ENCODE data around the gene ITGA2B. TPM values are rescaled to one million over a fixed set of nuclear protein-coding genes. Genes with fewer than 3 reads are reported as not detected.

ITGA2B gene
- total and polyA plus RNA-seq, 2 of the 8 experiments (the other 6 are each of a cell fraction or from before 2014, with no cell fraction given) = 6.9 to 12.3 TPM

DNA sequence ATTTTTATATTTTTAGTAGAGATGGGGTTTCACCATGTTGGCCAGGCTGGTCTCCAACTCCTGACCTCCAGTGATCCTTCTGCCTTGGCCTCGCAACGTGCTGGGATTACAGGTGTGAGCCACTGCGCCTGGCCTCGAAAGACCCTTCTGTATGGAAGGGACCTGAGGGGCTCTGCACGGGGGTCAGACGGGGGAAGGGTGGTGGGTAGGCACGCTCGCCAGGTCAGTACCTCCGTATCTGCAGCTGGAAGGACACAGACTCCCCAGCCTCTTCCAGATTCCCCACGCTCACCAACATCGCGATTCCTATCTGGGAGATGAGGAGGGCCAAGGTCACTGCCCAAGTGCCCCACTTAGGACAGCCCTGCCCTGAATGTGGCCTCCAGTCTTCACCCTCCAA is 12.7 kb downstream of the ITGA2B start:
- 97% methylated on average over 12 of the region's 12 CpGs; no CpG with 5 or more reads in 1 of the 2 experiments for WGBS, 2 experiments (ENCODE audit: extremely low coverage in 1 of 2, insufficient coverage in 1 of 2, insufficient read length in 1 of 2, insufficient replicate concordance in 2 of 2, low coverage in 1 of 2, low lambda C conversion rate in 2 of 2, missing lambda C conversion rate in 1 of 2)
- Histone ChIP-seq H2BK20ac (ENCODE audit: low read length) (no peak overlapping the region), H2AFZ (ENCODE audit: low read length) (no peak overlapping the region), H3K79me1 (ENCODE audit: low read depth, low read length) (no peaks in the 10 kb centered on the region), H4K20me1 (replicated peaks in 1 of 2; ENCODE audit: control insufficient read depth in 1 of 2, insufficient read depth in 2 of 2, low read length in 2 of 2) (peaks cover 0 to 2% of the 10 kb centered on the region in 2 experiments), H3K4ac (replicated peaks; ENCODE audit: insufficient read length, low read depth, low read length) (no peak overlapping the region), H3K14ac (ENCODE audit: insufficient read length) (no peak overlapping the region), H3K23me2 (ENCODE audit: low read depth, low read length) (peaks cover 5% of the 10 kb centered on the region; the same call in 1 of the 2 replicates), H3K9me3 (ENCODE audit: insufficient read depth in 2 of 2, low read depth in 1 of 2, low read length in 1 of 2) (no peaks in the 10 kb centered on the region), H3K18ac (ENCODE audit: extremely low read depth, low read length) (no peak overlapping the region), H2BK120ac (replicated peaks; ENCODE audit: low read depth, low read length) (no peak overlapping the region), H3K36me3 (ENCODE audit: control insufficient read depth in 2 of 4, insufficient read depth in 4 of 4, low read length in 3 of 4) (no peaks in the 10 kb centered on the region), H4K91ac (replicated peaks; ENCODE audit: insufficient read length, low read length) (no peak overlapping the region), H3K4me2 (ENCODE audit: insufficient read depth in 1 of 2, low read depth in 2 of 2, low read length in 2 of 2) (no peak overlapping the region; a peak in 1 of 4 replicates), H4K8ac (ENCODE audit: extremely low read depth, insufficient read depth, low read length) (no peak overlapping the region), H3K27me3 (replicated peaks in 1 of 4; ENCODE audit: control insufficient read depth in 3 of 4, extremely low read depth in 1 of 4, insufficient read depth in 3 of 4, low read length in 3 of 4) (no peaks in the 10 kb centered on the region; a peak in 1 of 7 replicates), H3K79me2 (ENCODE audit: control insufficient read depth in 1 of 2, insufficient read depth in 2 of 2, low read length in 2 of 2) (no peaks in the 10 kb centered on the region), H4K5ac (ENCODE audit: insufficient read length, low read depth, low read length) (no peak overlapping the region), H2BK15ac (ENCODE audit: low read length) (no peak overlapping the region), H2BK5ac (ENCODE audit: low read depth, low read length) (no peak overlapping the region), H3K9ac (replicated peaks in 1 of 4; ENCODE audit: extremely low read depth in 1 of 4, low read depth in 3 of 4, low read length in 3 of 4) (no peak overlapping the region), H3K4me1 (replicated peaks in 1 of 4; ENCODE audit: control insufficient read depth in 3 of 4, insufficient read depth in 4 of 4, low read length in 3 of 4) (peaks cover 4 to 20% (median 14%) of the 10 kb centered on the region in 4 experiments; a peak in 6 of 7 replicates), H3K27ac (ENCODE audit: low read depth, low read length) (no peak overlapping the region), H2BK12ac (ENCODE audit: low read depth, low read length) (no peak overlapping the region), H2AK5ac (ENCODE audit: low read depth, low read length) (no peak overlapping the region), H3K23ac (ENCODE audit: insufficient read length) (no peak overlapping the region), H3K4me3 (ENCODE audit: extremely low read depth in 1 of 4, insufficient read depth in 2 of 4, low read depth in 3 of 4, low read length in 4 of 4) (no peak overlapping the region), H3K56ac (replicated peaks; ENCODE audit: insufficient read length, low read depth, low read length) (no peak overlapping the region)
- CTCF ChIA-PET (ENCODE audit: partially characterized antibody) = interaction anchor here (0.7 to 13.8 kb wide), 11 partner anchors 9 to 165 kb away, joined by 3 to 177 read pairs (median 8); partner anchors contain the start of genes FAM171A2 and ITGA2B
- no peak for FAIRE-seq
- DNase-seq (ENCODE audit: low read depth in 1 of 2, low spot score in 2 of 2) = no peak
- POLR2A ChIA-PET (ENCODE audit: partially characterized antibody) = interaction anchor here (1.2 to 2.7 kb wide), 3 partner anchors 8 to 20 kb away, joined by 3 to 10 read pairs (median 3); no protein-coding TSS in a partner anchor
- TF ChIP-seq TCF12 (IDR thresholded peaks at IDR 0.05; ENCODE audit: low read depth, low read length) (no peak), PHF8 (conservative IDR thresholded peaks at IDR 0.05; ENCODE audit: low read depth, low read length) (no peak), CHD1 (IDR thresholded peaks at IDR 0.05; ENCODE audit: low read depth, low read length) (no peak), KDM1A (IDR thresholded peaks at IDR 0.05; ENCODE audit: borderline replicate concordance, low read length) (no peak), HDAC6 (IDR thresholded peaks at IDR 0.05; ENCODE audit: low read depth, low read length) (no peak)
